Adipocyte (in vitro differentiated cells): ENCODE data around the gene CAMK1.

Experiments used
- DNase-seq: peaks from one replicate; pipeline ENCODE4 v3.0.0-alpha.2; 2015; ENCODE audit warnings: low read depth
- H3K27me3 ChIP-seq: replicated peaks from 2 replicates; pipeline ENCODE4 v1.7.0; 2013; ENCODE audit warnings: mild to moderate bottlenecking, low read length, moderate library complexity; ENCODE audit not compliant: control insufficient read depth, insufficient read depth
- H3K36me3 ChIP-seq: 2 replicates; pipeline ENCODE4 v1.7.0; 2013; ENCODE audit warnings: low read length, mild to moderate bottlenecking, moderate library complexity; ENCODE audit not compliant: control insufficient read depth, insufficient read depth, severe bottlenecking
- H3K4me1 ChIP-seq: 2 replicates; pipeline ENCODE4 v1.7.0; 2013; ENCODE audit warnings: mild to moderate bottlenecking, low read length, moderate library complexity; ENCODE audit not compliant: control insufficient read depth, insufficient read depth
- H3K4me3 ChIP-seq: 2 replicates; pipeline ENCODE4 v1.7.0; 2013; ENCODE audit warnings: mild to moderate bottlenecking, low read length, moderate library complexity
- H3K9ac ChIP-seq: 2 replicates; pipeline ENCODE4 v1.7.0; 2013; ENCODE audit warnings: mild to moderate bottlenecking, low read length, moderate library complexity
- H3K9me3 ChIP-seq: 2 replicates; pipeline ENCODE4 v1.7.0; 2013; ENCODE audit warnings: mild to moderate bottlenecking, low read length, moderate library complexity; ENCODE audit not compliant: control insufficient read depth

Gene CAMK1

DNA sequence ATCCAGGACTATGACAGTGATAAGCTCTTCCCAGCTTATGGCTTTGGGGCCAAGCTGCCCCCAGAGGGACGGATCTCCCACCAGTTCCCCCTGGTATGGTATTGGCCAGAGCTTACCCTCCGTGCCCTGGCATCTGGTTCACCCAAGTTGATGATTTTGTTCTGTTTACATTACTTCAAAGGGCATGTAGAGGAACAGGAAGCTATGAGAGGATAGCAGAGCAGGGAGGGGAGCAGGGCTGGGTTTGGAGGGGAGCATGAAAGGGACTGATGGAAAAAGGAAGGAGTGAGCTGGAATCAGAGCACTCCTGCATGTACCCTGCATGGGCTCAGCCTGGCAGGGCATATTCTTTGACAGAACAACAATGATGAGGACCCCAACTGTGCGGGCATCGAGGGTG is 51.6 kb downstream of the CAMK1 start:
- H3K9me3 ChIP-seq, result no peaks in the 10 kb centered on the region
- H3K9ac ChIP-seq, result no peak overlapping the region
- H3K27me3 ChIP-seq, result no peaks in the 10 kb centered on the region
- H3K36me3 ChIP-seq, result no peaks in the 10 kb centered on the region
- no peak overlapping the region for H3K4me3 ChIP-seq
- H3K4me1 ChIP-seq, result peaks cover 14% of the 10 kb centered on the region
- no peak for DNase-seq

- Histone ChIP-seq H3K4me1 (peaks cover 14% of the 10 kb centered on the region), H3K4me3 (no peak overlapping the region), H3K36me3 (no peaks in the 10 kb centered on the region), H3K9ac (no peak overlapping the region), H3K9me3 (no peaks in the 10 kb centered on the region), H3K27me3 (peaks cover 4% of the 10 kb centered on the region)
- DNase-seq, result no peak
These were observed 52.2 kb downstream of the CAMK1 start for GRCh38 chr3:9717563-9717962.

DNA sequence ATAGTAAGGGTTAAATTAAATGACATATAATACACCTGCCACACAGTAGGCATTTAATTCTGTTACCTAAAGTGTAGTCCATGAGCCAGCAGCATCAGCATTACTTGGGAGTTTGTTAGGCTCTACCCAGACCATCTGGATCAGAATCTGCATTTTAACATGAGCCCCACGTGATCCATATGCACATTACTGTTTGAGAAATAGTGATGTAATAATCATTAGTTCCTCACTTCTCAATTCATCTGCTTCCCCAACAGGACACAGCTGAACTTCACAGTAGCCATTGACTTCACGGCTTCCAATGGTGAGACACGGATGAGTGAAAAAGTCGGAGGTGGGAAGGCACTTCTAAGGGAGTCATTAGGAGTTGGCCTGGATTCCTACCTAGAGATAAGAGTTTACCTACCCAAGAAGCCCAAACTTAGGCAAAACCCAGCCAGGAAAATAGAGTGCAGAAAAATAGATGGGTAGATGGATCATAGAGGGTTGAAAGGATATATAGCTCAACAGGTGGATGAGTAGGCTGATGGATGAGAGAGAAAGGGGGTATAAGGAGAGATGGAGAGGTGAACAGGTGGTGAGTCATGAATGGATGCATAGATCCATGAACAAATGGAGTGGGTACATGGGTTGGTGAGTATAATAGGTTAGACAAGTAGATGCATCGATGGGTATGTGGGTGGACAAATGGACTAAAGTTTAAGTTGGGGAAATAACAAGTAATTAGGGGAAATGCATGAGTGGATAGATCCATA is 52.8 kb downstream of the CAMK1 start:
- H3K9ac ChIP-seq, result no peak overlapping the region
- no peak overlapping the region for H3K4me3 ChIP-seq
- DNase-seq, result no peak
- no peaks in the 10 kb centered on the region for H3K9me3 ChIP-seq
- peaks cover 14% of the 10 kb centered on the region for H3K4me1 ChIP-seq
- peaks cover 9% of the 10 kb centered on the region for H3K27me3 ChIP-seq
- no peaks in the 10 kb centered on the region for H3K36me3 ChIP-seq

- peak overlapping the region; percentile 66 for H3K4me3 ChIP-seq
- H3K36me3 ChIP-seq, result no peaks in the 10 kb centered on the region
- H3K27me3 ChIP-seq, result peaks cover 15% of the 10 kb centered on the region
- no peaks in the 10 kb centered on the region for H3K9me3 ChIP-seq
- H3K9ac ChIP-seq, result peak overlapping the region; percentile 82
- peak; percentile 96 for DNase-seq
- H3K4me1 ChIP-seq, result peaks cover 14% of the 10 kb centered on the region
These were observed 53.8 kb downstream of the CAMK1 start for GRCh38 chr3:9715764-9716437.

GRCh38 chr3:9715136-9715535 is 54.6 kb downstream of the CAMK1 start:
- DNase-seq, result no peak
- H3K4me3 ChIP-seq, result no peak overlapping the region
- peaks cover 17% of the 10 kb centered on the region for H3K27me3 ChIP-seq

GRCh38 chr3:9713142-9713541 is 56.6 kb downstream of the CAMK1 start:
- DNase-seq, result no peak
- Histone ChIP-seq H3K4me3 (no peak overlapping the region), H3K36me3 (no peaks in the 10 kb centered on the region), H3K9me3 (no peaks in the 10 kb centered on the region), H3K4me1 (peaks cover 14% of the 10 kb centered on the region), H3K9ac (no peak overlapping the region), H3K27me3 (peaks cover 17% of the 10 kb centered on the region)

More at GRCh38 chr3:9715136-9715535, 54.6 kb downstream of the CAMK1 start:
- Histone ChIP-seq H3K9me3 (no peaks in the 10 kb centered on the region), H3K36me3 (no peaks in the 10 kb centered on the region), H3K9ac (peak overlapping the region; percentile 52), H3K4me1 (peaks cover 14% of the 10 kb centered on the region)

DNA sequence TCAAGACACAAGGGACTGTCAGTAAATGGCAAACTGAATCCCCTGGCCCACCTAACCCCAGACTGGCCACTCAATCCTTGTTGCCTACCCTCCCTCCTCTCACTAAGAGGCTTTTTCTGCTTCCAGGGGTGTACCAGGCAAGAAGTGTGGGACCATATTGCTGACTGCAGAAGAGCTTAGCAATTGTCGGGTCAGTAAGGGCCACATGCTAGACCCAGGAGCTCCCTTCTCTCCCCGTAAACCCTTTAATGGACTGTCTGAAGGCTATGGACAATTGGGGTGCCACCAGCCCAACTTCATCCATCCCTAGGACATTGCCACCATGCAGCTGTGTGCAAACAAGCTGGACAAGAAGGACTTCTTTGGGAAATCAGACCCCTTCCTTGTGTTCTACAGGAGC is 57.3 kb downstream of the CAMK1 start:
- Histone ChIP-seq H3K4me3 (no peak overlapping the region), H3K4me1 (peaks cover 14% of the 10 kb centered on the region), H3K9me3 (no peaks in the 10 kb centered on the region), H3K27me3 (peaks cover 17% of the 10 kb centered on the region), H3K9ac (no peak overlapping the region), H3K36me3 (no peaks in the 10 kb centered on the region)
- no peak for DNase-seq

GRCh38 chr3:9710174-9710739 is 59.5 kb downstream of the CAMK1 start:
- Histone ChIP-seq H3K9me3 (no peaks in the 10 kb centered on the region), H3K4me1 (peaks cover under 1% of the 10 kb centered on the region), H3K27me3 (peaks cover 17% of the 10 kb centered on the region), H3K36me3 (no peaks in the 10 kb centered on the region), H3K9ac (no peak overlapping the region), H3K4me3 (no peak overlapping the region)
- no peak for DNase-seq
